Measurements from ENCODE around the gene C1orf116. TPM values are rescaled to one million over a fixed set of nuclear protein-coding genes. Genes with fewer than 3 reads are reported as not detected.

C1orf116 gene
- total and polyA plus RNA-seq, 10 of the 15 experiments (the other 5 are each of a cell fraction or from before 2014, with no cell fraction given), result 0.01 to 0.08 TPM; not detected in 8

GRCh38 chr1:207079706-207080241, 47.2 kb upstream of the C1orf116 start:
- in situ Hi-C loops (cut with MboI) (loop anchor here (5.0 kb wide), 1 partner anchor 328 kb away; no protein-coding TSS in a partner anchor), intact Hi-C loops (cut with micrococcal nuclease; ENCODE audit: unreplicated experiment) (loop anchor here (5.0 kb wide), 3 partner anchors 37 to 243 kb away; partner anchors contain the start of gene CD55)
- Histone ChIP-seq H3K9ac (ENCODE audit: control insufficient read depth, insufficient read depth, low read length) (no peak overlapping the region), H4K20me1 (ENCODE audit: control insufficient read depth, insufficient read depth) (no peaks in the 10 kb centered on the region), H3K36me3 (ENCODE audit: control insufficient read depth in 2 of 2, insufficient read depth in 2 of 2, low read length in 1 of 2) (no peaks in the 10 kb centered on the region), H3K9me3 (replicated peaks; ENCODE audit: control insufficient read depth, insufficient read depth, low read length) (no peaks in the 10 kb centered on the region), H3K4me2 (ENCODE audit: control insufficient read depth, insufficient read depth) (no peak overlapping the region), H3K79me2 (ENCODE audit: control insufficient read depth, insufficient read depth, low read length) (no peaks in the 10 kb centered on the region), H3K27me3 (replicated peaks in 1 of 2; ENCODE audit: control insufficient read depth in 2 of 2, insufficient read depth in 2 of 2, low read length in 1 of 2) (no peaks in the 10 kb centered on the region), H2AFZ (ENCODE audit: control insufficient read depth, low read depth, low read length) (no peak overlapping the region), H3K4me3 (no peak overlapping the region), H3K4me1 (ENCODE audit: control insufficient read depth, insufficient read depth, low read length) (no peaks in the 10 kb centered on the region), H3K27ac (ENCODE audit: control insufficient read depth, insufficient read depth) (no peak overlapping the region)
- ChIA-PET POLR2A (no interaction called here), SMC1A (ENCODE audit: uncharacterized antibody, unreplicated experiment) (interaction anchor here (0.9 to 7.3 kb wide), 7 partner anchors 9 to 419 kb away, joined by 3 to 65 read pairs (median 7); partner anchors contain the start of genes C4BPB and YOD1), CTCF (interaction anchor here (0.5 to 8.3 kb wide), 18 partner anchors 8 to 420 kb away, joined by 3 to 154 read pairs (median 5); partner anchors contain the start of genes C4BPB, CR1 and PFKFB2), RAD21 (ENCODE audit: unreplicated experiment) (interaction anchor here (1.1 to 2.4 kb wide), 5 partner anchors 11 to 420 kb away, joined by 3 to 12 read pairs (median 5); partner anchors contain the start of gene PFKFB2)
- DNase-seq (ENCODE audit: low read depth, low spot score) (no peak), ATAC-seq (no peak), FAIRE-seq (no peak)
- no TSS peak for BruUV-seq (replicated peaks)
- TF ChIP-seq CREM (IDR thresholded peaks at IDR 0.05; ENCODE audit: low read depth), result no peak
- no peak for TF ChIP-seq HCFC1 (IDR thresholded peaks at IDR 0.05; ENCODE audit: low read length)
- TF ChIP-seq NR2C1 (IDR thresholded peaks at IDR 0.05), result no peak
- TF ChIP-seq KLF5 (IDR thresholded peaks at IDR 0.05; ENCODE audit: partially characterized antibody), result no peak
- TF ChIP-seq MYB (IDR thresholded peaks at IDR 0.05; ENCODE audit: borderline replicate concordance, low read depth, low read length), result no peak
- no peak for TF ChIP-seq TCF7 (IDR thresholded peaks at IDR 0.05; ENCODE audit: borderline replicate concordance)
- no peak for TF ChIP-seq NR2F1 (conservative IDR thresholded peaks at IDR 0.05)
- no peak for TF ChIP-seq CREB1 (IDR thresholded peaks at IDR 0.05; ENCODE audit: low read depth)
- no peak for TF ChIP-seq MXI1 (IDR thresholded peaks at IDR 0.05; ENCODE audit: low read depth, low read length)
- TF ChIP-seq POLR2A (IDR thresholded peaks at IDR 0.05; ENCODE audit: low read depth, low read length), result no peak
- TF ChIP-seq, protein P1, sequence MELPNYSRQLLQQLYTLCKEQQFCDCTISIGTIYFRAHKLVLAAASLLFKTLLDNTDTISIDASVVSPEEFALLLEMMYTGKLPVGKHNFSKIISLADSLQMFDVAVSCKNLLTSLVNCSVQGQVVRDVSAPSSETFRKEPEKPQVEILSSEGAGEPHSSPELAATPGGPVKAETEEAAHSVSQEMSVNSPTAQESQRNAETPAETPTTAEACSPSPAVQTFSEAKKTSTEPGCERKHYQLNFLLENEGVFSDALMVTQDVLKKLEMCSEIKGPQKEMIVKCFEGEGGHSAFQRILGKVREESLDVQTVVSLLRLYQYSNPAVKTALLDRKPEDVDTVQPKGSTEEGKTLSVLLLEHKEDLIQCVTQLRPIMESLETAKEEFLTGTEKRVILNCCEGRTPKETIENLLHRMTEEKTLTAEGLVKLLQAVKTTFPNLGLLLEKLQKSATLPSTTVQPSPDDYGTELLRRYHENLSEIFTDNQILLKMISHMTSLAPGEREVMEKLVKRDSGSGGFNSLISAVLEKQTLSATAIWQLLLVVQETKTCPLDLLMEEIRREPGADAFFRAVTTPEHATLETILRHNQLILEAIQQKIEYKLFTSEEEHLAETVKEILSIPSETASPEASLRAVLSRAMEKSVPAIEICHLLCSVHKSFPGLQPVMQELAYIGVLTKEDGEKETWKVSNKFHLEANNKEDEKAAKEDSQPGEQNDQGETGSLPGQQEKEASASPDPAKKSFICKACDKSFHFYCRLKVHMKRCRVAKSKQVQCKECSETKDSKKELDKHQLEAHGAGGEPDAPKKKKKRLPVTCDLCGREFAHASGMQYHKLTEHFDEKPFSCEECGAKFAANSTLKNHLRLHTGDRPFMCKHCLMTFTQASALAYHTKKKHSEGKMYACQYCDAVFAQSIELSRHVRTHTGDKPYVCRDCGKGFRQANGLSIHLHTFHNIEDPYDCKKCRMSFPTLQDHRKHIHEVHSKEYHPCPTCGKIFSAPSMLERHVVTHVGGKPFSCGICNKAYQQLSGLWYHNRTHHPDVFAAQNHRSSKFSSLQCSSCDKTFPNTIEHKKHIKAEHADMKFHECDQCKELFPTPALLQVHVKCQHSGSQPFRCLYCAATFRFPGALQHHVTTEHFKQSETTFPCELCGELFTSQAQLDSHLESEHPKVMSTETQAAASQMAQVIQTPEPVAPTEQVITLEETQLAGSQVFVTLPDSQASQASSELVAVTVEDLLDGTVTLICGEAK (IDR thresholded peaks at IDR 0.05; ENCODE audit: borderline replicate concordance), result no peak
- TF ChIP-seq, protein P2, sequence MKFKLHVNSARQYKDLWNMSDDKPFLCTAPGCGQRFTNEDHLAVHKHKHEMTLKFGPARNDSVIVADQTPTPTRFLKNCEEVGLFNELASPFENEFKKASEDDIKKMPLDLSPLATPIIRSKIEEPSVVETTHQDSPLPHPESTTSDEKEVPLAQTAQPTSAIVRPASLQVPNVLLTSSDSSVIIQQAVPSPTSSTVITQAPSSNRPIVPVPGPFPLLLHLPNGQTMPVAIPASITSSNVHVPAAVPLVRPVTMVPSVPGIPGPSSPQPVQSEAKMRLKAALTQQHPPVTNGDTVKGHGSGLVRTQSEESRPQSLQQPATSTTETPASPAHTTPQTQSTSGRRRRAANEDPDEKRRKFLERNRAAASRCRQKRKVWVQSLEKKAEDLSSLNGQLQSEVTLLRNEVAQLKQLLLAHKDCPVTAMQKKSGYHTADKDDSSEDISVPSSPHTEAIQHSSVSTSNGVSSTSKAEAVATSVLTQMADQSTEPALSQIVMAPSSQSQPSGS (IDR thresholded peaks at IDR 0.05; ENCODE audit: low read length), result no peak
- TF ChIP-seq ZNF24 (IDR thresholded peaks at IDR 0.05), result no peak
- no peak for TF ChIP-seq DPF2 (IDR thresholded peaks at IDR 0.05)
- no peak for TF ChIP-seq POU2F2 (IDR thresholded peaks at IDR 0.05; ENCODE audit: borderline replicate concordance, low read depth, low read length)
- TF ChIP-seq CHD4 (IDR thresholded peaks at IDR 0.05), result no peak
- WGBS (ENCODE audit: insufficient coverage, insufficient replicate concordance, low lambda C conversion rate, missing lambda C conversion rate), result 68% methylated on average over 6 of the region's 6 CpGs
